Fibroblast of lung (primary cell): ENCODE results near the gene DAND5. TPM values are rescaled to one million over a fixed set of nuclear protein-coding genes. Genes with fewer than 3 reads are reported as not detected.

ENCODE experiments used
- DNase-seq, 2 donors: peaks; one replicate each; pipeline versions ENCODE4 v3.0.0 to v3.0.0-alpha.2; 2010; ENCODE audit warnings: low read depth in 2 of 2
- H2AFZ ChIP-seq: 2 replicates; pipeline ENCODE4 v1.5.1; 2012; ENCODE audit warnings: low read length, control low read depth, inconsistent platforms
- H3K27ac ChIP-seq: 2 replicates; pipeline ENCODE4 v1.5.1; 2011; ENCODE audit warnings: low read length, control low read depth; ENCODE audit not compliant: insufficient read depth
- H3K27me3 ChIP-seq: 2 replicates; pipeline ENCODE4 v1.5.1; 2011; ENCODE audit warnings: mild to moderate bottlenecking, low read length; ENCODE audit not compliant: control insufficient read depth, insufficient read depth
- H3K36me3 ChIP-seq: 2 replicates; pipeline ENCODE4 v1.5.1; 2011; ENCODE audit warnings: low read length; ENCODE audit not compliant: control insufficient read depth, insufficient read depth
- H3K4me1 ChIP-seq: 2 replicates; pipeline ENCODE4 v1.5.1; 2011; ENCODE audit warnings: low read length; ENCODE audit not compliant: control insufficient read depth, insufficient read depth; ENCODE audit errors: extremely low read depth
- H3K4me2 ChIP-seq: 2 replicates; pipeline ENCODE4 v1.5.1; 2011; ENCODE audit warnings: low read length, control low read depth; ENCODE audit not compliant: insufficient read depth; ENCODE audit errors: extremely low read depth
- H3K4me3 ChIP-seq, 4 experiments: fragments of 200-600 bp in 1 of 4; sonication (generic) in 1 of 4; replicated peaks in 1 of 4; 2 replicates each; pipeline ENCODE4 v1.5.1; 2011 to 2016; ENCODE audit warnings: low read length in 4 of 4, low read depth in 3 of 4, mild to moderate bottlenecking in 3 of 4, control low read depth in 2 of 4, inconsistent platforms in 1 of 4, mixed read lengths in 1 of 4; ENCODE audit not compliant: insufficient read depth in 1 of 4; ENCODE audit errors: control extremely low read depth in 1 of 4
- H3K79me2 ChIP-seq: 2 replicates; pipeline ENCODE4 v1.5.1; 2012; ENCODE audit warnings: mild to moderate bottlenecking, low read length, inconsistent platforms; ENCODE audit not compliant: control insufficient read depth, insufficient read depth
- H3K9ac ChIP-seq: 2 replicates; pipeline ENCODE4 v1.5.1; 2011; ENCODE audit warnings: mild to moderate bottlenecking, low read length, control low read depth; ENCODE audit not compliant: insufficient read depth
- H3K9me3 ChIP-seq: 2 replicates; pipeline ENCODE4 v1.5.1; 2012; ENCODE audit warnings: low read depth, low read length; ENCODE audit not compliant: control insufficient read depth, insufficient read depth
- H4K20me1 ChIP-seq: 2 replicates; pipeline ENCODE4 v1.5.1; 2011; ENCODE audit warnings: low read length; ENCODE audit not compliant: control insufficient read depth, insufficient read depth; ENCODE audit errors: extremely low read depth
- EZH2 ChIP-seq: IDR thresholded peaks from 2 replicates; pipeline ENCODE4 v1.5.1; 2012; ENCODE audit warnings: low read length, control low read depth, mild to moderate bottlenecking; ENCODE audit errors: missing control alignments
- polyA plus RNA-seq, 2 donors: library from polyadenylated mRNA; depleted of rRNA in 1 of 2; stranded (reverse) in 1 of 2; unstranded in 1 of 2; fragments of >200 nt; gene quantifications; 2 replicates each; pipeline ENCODE4 v1.2.1, GENCODE V29; 2011 to 2012; ENCODE audit warnings: missing spikeins in 1 of 2
- total RNA-seq: library from RNA; depleted of rRNA; stranded (reverse); fragments of >200 nt; gene quantifications from 2 replicates; pipeline ENCODE4 v1.2.1, GENCODE V29; 2014
- TF ChIP-seq, protein P1 (sequence below), 2 donors: IDR thresholded peaks in 1 of 2; conservative IDR thresholded peaks in 1 of 2; 1 replicate in 1 of 2; 2 replicates in 1 of 2; pipeline ENCODE4 v1.5.1; 2011 to 2012; ENCODE audit warnings: low read length in 2 of 2, control low read depth in 1 of 2, inconsistent platforms in 1 of 2, low read depth in 1 of 2, mild to moderate bottlenecking in 1 of 2

The DAND5 gene
- total and polyA plus RNA-seq, 2 donors (not counting 1 experiment from before 2014, with no cell fraction given) = 0.03 TPM; not detected in 1

GRCh38 chr19:13005253-13005652, 35.9 kb downstream of the DAND5 start:
- Histone ChIP-seq H3K27ac (no peak overlapping the region), H3K36me3 (peaks cover 4% of the 10 kb centered on the region), H3K9me3 (no peaks in the 10 kb centered on the region), H2AFZ (no peak overlapping the region), H3K27me3 (no peaks in the 10 kb centered on the region), H3K4me2 (no peak overlapping the region), H3K9ac (no peak overlapping the region), H3K4me1 (peaks cover 44% of the 10 kb centered on the region), H4K20me1 (no peaks in the 10 kb centered on the region), H3K4me3 (no peak overlapping the region), H3K79me2 (peaks cover 93% of the 10 kb centered on the region)
- TF ChIP-seq, protein P1, sequence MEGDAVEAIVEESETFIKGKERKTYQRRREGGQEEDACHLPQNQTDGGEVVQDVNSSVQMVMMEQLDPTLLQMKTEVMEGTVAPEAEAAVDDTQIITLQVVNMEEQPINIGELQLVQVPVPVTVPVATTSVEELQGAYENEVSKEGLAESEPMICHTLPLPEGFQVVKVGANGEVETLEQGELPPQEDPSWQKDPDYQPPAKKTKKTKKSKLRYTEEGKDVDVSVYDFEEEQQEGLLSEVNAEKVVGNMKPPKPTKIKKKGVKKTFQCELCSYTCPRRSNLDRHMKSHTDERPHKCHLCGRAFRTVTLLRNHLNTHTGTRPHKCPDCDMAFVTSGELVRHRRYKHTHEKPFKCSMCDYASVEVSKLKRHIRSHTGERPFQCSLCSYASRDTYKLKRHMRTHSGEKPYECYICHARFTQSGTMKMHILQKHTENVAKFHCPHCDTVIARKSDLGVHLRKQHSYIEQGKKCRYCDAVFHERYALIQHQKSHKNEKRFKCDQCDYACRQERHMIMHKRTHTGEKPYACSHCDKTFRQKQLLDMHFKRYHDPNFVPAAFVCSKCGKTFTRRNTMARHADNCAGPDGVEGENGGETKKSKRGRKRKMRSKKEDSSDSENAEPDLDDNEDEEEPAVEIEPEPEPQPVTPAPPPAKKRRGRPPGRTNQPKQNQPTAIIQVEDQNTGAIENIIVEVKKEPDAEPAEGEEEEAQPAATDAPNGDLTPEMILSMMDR (conservative IDR thresholded peaks at IDR 0.05 in 1 of 2, IDR thresholded peaks at IDR 0.05 in 1 of 2; ENCODE audit: low read depth in 1 of 2, low read length in 2 of 2) = no peak
- no peak for TF ChIP-seq EZH2
- DNase-seq = no peak

DNA sequence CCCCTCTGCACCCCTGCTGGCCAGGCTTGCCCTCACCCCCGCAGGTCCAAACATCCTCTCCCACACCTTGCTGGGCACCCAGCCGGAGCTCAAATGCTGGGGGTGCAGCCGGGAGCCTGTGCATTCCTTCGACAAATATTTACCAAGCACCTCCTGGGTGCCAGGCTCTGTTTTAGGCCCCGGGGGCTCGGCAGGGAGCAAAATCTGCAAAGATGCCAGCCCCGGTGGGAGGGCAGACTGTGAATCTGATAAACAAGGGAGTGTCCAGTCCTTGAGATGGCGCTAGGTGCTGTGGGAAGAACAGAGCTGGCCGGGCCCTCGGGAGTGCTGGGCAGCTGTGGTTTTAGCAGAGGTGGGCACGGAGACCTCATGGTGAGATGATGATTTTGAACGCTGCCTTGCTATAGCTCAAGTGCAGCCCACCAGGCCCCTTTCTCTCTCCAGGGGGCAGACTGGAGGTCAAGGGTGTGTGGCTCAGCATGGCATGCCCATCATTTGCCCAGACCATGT, 36.5 kb downstream of the DAND5 start:
- Histone ChIP-seq H3K27ac (no peak overlapping the region), H3K27me3 (no peaks in the 10 kb centered on the region), H4K20me1 (no peaks in the 10 kb centered on the region), H3K4me3 (no peak overlapping the region), H3K36me3 (peaks cover 8% of the 10 kb centered on the region), H3K79me2 (peaks cover 93% of the 10 kb centered on the region), H3K4me2 (no peak overlapping the region), H3K9ac (no peak overlapping the region), H2AFZ (no peak overlapping the region), H3K9me3 (no peaks in the 10 kb centered on the region), H3K4me1 (peaks cover 40% of the 10 kb centered on the region)
- DNase-seq = no peak
- no peak for TF ChIP-seq EZH2
- TF ChIP-seq, protein P1 (conservative IDR thresholded peaks at IDR 0.05 in 1 of 2, IDR thresholded peaks at IDR 0.05 in 1 of 2; ENCODE audit: low read depth in 1 of 2, low read length in 2 of 2) = no peak

- H3K4me2 ChIP-seq = peak overlapping the region; percentile 66
- no peak for DNase-seq
- H3K36me3 ChIP-seq = peaks cover 6% of the 10 kb centered on the region
- H3K79me2 ChIP-seq = peaks cover 93% of the 10 kb centered on the region
- H3K9me3 ChIP-seq = no peaks in the 10 kb centered on the region
- TF ChIP-seq, protein P1 (conservative IDR thresholded peaks at IDR 0.05 in 1 of 2, IDR thresholded peaks at IDR 0.05 in 1 of 2; ENCODE audit: low read depth in 1 of 2, low read length in 2 of 2) = no peak
- TF ChIP-seq EZH2 = no peak
- peak overlapping the region in 1 of 4 experiments; percentile 30 for H3K4me3 ChIP-seq
- H3K4me1 ChIP-seq = peaks cover 34% of the 10 kb centered on the region
- H3K27ac ChIP-seq = peak overlapping the region; percentile 70
- H3K9ac ChIP-seq = no peak overlapping the region
- no peaks in the 10 kb centered on the region for H4K20me1 ChIP-seq
- no peak overlapping the region for H2AFZ ChIP-seq
- H3K27me3 ChIP-seq = no peaks in the 10 kb centered on the region
These were observed 37.3 kb downstream of the DAND5 start for GRCh38 chr19:13006431-13007281.
